Gastrocnemius medialis (tissue), 4 donors: ENCODE data around the gene LSP1. TPM values are rescaled to one million over a fixed set of nuclear protein-coding genes. Genes with fewer than 3 reads are reported as not detected.

ENCODE experiments used
- ATAC-seq, 2 donors: fragments of 150-250 bp; one replicate each; pipeline ENCODE4 v1.9.1; 2016
- DNase-seq, 2 donors: peaks; one replicate each; pipeline ENCODE4 v3.0.0-alpha.2; 2019
- H3K27ac ChIP-seq, 4 donors: fragments of 200-600 bp; sonication (generic); 1 replicate in 1 of 4; 2 replicates in 3 of 4; pipeline ENCODE4 v1.5.1; 2016 to 2018; ENCODE audit warnings: mild to moderate bottlenecking in 2 of 4, moderate library complexity in 1 of 4
- H3K27me3 ChIP-seq, 3 donors: fragments of 200-600 bp; sonication (generic) in 2 of 3; 1 replicate in 1 of 3; 2 replicates in 2 of 3; pipeline versions ENCODE4 v1.5.1 to v1.6.0; 2016 to 2019; ENCODE audit warnings: mild to moderate bottlenecking in 1 of 3, moderate library complexity in 1 of 3
- H3K36me3 ChIP-seq, 2 donors: fragments of 200-600 bp; sonication (generic) in 1 of 2; one replicate each; pipeline ENCODE4 v1.5.1; 2017 to 2018
- H3K4me1 ChIP-seq, 2 donors: fragments of 200-600 bp; sonication (generic) in 1 of 2; one replicate each; pipeline ENCODE4 v1.5.1; 2016 to 2017; ENCODE audit warnings: mild to moderate bottlenecking in 2 of 2
- H3K4me3 ChIP-seq, 4 donors: fragments of 200-600 bp; sonication (generic) in 3 of 4; 1 replicate in 1 of 4; 2 replicates in 3 of 4; pipeline ENCODE4 v1.5.1; 2016 to 2019; ENCODE audit warnings: mild to moderate bottlenecking in 2 of 4
- H3K9me3 ChIP-seq, 3 donors: fragments of 200-600 bp; sonication (generic) in 2 of 3; 1 replicate in 1 of 3; 2 replicates in 2 of 3; pipeline ENCODE4 v1.5.1; 2016 to 2019
- POLR2A ChIP-seq, 2 donors: fragments of 450-650 bp; IDR thresholded peaks; one replicate each; pipeline ENCODE4 v1.6.1; 2017; ENCODE audit warnings: antibody characterized with exemption in 2 of 2, mild to moderate bottlenecking in 2 of 2, moderate library complexity in 2 of 2
- in situ Hi-C, 4 donors: fragments of 200-750 bp; cut with MboI; loops; one replicate each; pipeline versions ENCODE4 v1.15.0 to v1.8.0; 2017; ENCODE audit warnings: low sequenced_read_pairs in 4 of 4
- intact Hi-C: fragments of 100-400 bp; cut with DNase I; formaldehyde crosslinking; loops from one replicate; pipeline ENCODE4 v1.15.1; 2023; ENCODE audit warnings: low total_unique reads
- total RNA-seq, 4 donors: library from RNA; depleted of rRNA; stranded (reverse); fragments of >200 nt; gene quantifications; one replicate each; pipeline versions ENCODE4 v1.1.0 to v1.2.3, GENCODE V29; 2016
- TF ChIP-seq, protein P1 (sequence below), 5 experiments: fragments of 450-650 bp in 3 of 5; fragments of 200-600 bp in 2 of 5; sonication (generic) in 2 of 5; IDR thresholded peaks in 4 of 5; conservative IDR thresholded peaks in 1 of 5; 1 replicate in 4 of 5; 2 replicates in 1 of 5; pipeline ENCODE4 v1.5.1; 2016 to 2019; ENCODE audit warnings: antibody characterized with exemption in 5 of 5, mild to moderate bottlenecking in 3 of 5, moderate library complexity in 3 of 5

LSP1 gene
- total RNA-seq, 4 donors from 2014 or later = 3.0 to 13.5 (median 5.5) TPM

DNA sequence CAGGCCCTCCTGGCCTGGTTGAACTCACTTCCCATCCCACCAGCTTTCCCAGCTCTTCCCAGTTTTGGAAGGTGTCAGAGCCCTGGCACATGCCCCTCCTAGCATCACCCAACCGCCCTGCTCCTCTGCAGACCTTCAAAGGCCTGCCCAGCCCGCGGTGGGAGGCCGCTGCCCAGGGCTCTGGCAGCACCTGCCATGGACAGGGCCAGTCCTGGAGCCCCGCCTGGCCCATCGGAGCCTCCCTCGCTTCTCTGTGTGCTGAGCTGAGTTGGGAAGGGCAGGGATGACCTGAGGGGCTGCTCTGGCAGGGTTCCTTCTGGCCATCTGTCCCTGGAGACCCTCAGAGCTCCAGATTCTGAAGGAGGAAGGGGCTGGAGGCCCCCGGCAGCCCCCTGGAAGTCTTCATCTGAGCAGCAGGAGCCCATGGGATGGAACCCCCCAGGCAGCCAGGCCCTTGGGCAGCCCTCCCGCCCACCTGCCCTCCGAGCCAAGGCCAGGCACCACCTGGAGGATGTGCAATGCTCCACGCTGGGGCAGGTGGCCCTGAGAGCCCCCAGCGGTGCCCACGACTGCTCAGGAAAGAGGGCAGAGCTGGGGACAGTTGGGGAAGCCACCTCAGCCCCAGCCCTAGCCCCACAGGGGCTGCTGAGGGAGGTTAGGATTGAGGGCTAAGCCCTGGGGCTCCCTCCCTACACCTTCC, 3.6 kb downstream of the LSP1 start:
- H3K4me3 ChIP-seq = no peak overlapping the region
- H3K27me3 ChIP-seq = no peaks in the 10 kb centered on the region
- H3K27ac ChIP-seq = peak overlapping the region in 1 of 4 donors; percentile 80
- in situ Hi-C loops (no loop called here), intact Hi-C loops (no loop called here)
- ATAC-seq (no peak), DNase-seq (no peak)
- H3K4me1 ChIP-seq = peaks cover 0 to 6% of the 10 kb centered on the region in 2 donors
- H3K9me3 ChIP-seq = no peaks in the 10 kb centered on the region
- H3K36me3 ChIP-seq = no peaks in the 10 kb centered on the region
- TF ChIP-seq, protein P1, sequence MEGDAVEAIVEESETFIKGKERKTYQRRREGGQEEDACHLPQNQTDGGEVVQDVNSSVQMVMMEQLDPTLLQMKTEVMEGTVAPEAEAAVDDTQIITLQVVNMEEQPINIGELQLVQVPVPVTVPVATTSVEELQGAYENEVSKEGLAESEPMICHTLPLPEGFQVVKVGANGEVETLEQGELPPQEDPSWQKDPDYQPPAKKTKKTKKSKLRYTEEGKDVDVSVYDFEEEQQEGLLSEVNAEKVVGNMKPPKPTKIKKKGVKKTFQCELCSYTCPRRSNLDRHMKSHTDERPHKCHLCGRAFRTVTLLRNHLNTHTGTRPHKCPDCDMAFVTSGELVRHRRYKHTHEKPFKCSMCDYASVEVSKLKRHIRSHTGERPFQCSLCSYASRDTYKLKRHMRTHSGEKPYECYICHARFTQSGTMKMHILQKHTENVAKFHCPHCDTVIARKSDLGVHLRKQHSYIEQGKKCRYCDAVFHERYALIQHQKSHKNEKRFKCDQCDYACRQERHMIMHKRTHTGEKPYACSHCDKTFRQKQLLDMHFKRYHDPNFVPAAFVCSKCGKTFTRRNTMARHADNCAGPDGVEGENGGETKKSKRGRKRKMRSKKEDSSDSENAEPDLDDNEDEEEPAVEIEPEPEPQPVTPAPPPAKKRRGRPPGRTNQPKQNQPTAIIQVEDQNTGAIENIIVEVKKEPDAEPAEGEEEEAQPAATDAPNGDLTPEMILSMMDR (IDR thresholded peaks at IDR 0.05 in 4 of 5, conservative IDR thresholded peaks at IDR 0.05 in 1 of 5) = no peak
- TF ChIP-seq POLR2A (IDR thresholded peaks at IDR 0.05) = no peak

GRCh38 chr11:1857064-1857463, 4.2 kb downstream of the LSP1 start:
- Histone ChIP-seq H3K4me1 (peaks cover 0 to 6% of the 10 kb centered on the region in 2 donors), H3K36me3 (no peaks in the 10 kb centered on the region), H3K27me3 (no peaks in the 10 kb centered on the region), H3K4me3 (no peak overlapping the region), H3K27ac (no peak overlapping the region), H3K9me3 (no peaks in the 10 kb centered on the region)
- in situ Hi-C loops = no loop called here
- ATAC-seq = no peak
- intact Hi-C loops = no loop called here
- DNase-seq = no peak
- TF ChIP-seq, protein P1 (IDR thresholded peaks at IDR 0.05 in 4 of 5, conservative IDR thresholded peaks at IDR 0.05 in 1 of 5) = no peak
- no peak for TF ChIP-seq POLR2A (IDR thresholded peaks at IDR 0.05)

- ATAC-seq (no peak), DNase-seq (no peak)
- H3K4me3 ChIP-seq = no peak overlapping the region
- no peak overlapping the region for H3K27ac ChIP-seq
- in situ Hi-C loops = no loop called here
- H3K36me3 ChIP-seq = no peaks in the 10 kb centered on the region
- H3K27me3 ChIP-seq = no peaks in the 10 kb centered on the region
- peaks cover 2 to 10% of the 10 kb centered on the region in 2 donors for H3K4me1 ChIP-seq
- H3K9me3 ChIP-seq = no peaks in the 10 kb centered on the region
- no peak for TF ChIP-seq POLR2A (IDR thresholded peaks at IDR 0.05)
- TF ChIP-seq, protein P1 (IDR thresholded peaks at IDR 0.05 in 4 of 5, conservative IDR thresholded peaks at IDR 0.05 in 1 of 5) = no peak
- intact Hi-C loops = no loop called here
These were observed 5.3 kb downstream of the LSP1 start for GRCh38 chr11:1858154-1858553.

- Histone ChIP-seq H3K9me3 (no peaks in the 10 kb centered on the region), H3K27ac (no peak overlapping the region), H3K4me1 (peaks cover 7 to 14% of the 10 kb centered on the region in 2 donors), H3K36me3 (no peaks in the 10 kb centered on the region), H3K27me3 (no peaks in the 10 kb centered on the region), H3K4me3 (no peak overlapping the region)
- intact Hi-C loops (no loop called here), in situ Hi-C loops (no loop called here)
- TF ChIP-seq, protein P1 (IDR thresholded peaks at IDR 0.05 in 4 of 5, conservative IDR thresholded peaks at IDR 0.05 in 1 of 5) = no peak
- no peak for TF ChIP-seq POLR2A (IDR thresholded peaks at IDR 0.05)
- DNase-seq (no peak), ATAC-seq (no peak)
These were observed 5.7 kb downstream of the LSP1 start for GRCh38 chr11:1858576-1858975.

- ATAC-seq = no peak
- H3K4me1 ChIP-seq = peaks cover 11 to 18% of the 10 kb centered on the region in 2 donors
These were observed 6.1 kb downstream of the LSP1 start for GRCh38 chr11:1859004-1859403.

More at GRCh38 chr11:1859004-1859403, 6.1 kb downstream of the LSP1 start:
- Histone ChIP-seq H3K27ac (no peak overlapping the region), H3K4me3 (no peak overlapping the region), H3K36me3 (no peaks in the 10 kb centered on the region), H3K27me3 (no peaks in the 10 kb centered on the region), H3K9me3 (no peaks in the 10 kb centered on the region)
- DNase-seq = no peak
- in situ Hi-C loops = no loop called here
- intact Hi-C loops = no loop called here
- TF ChIP-seq POLR2A (IDR thresholded peaks at IDR 0.05) = no peak
- TF ChIP-seq, protein P1 (IDR thresholded peaks at IDR 0.05 in 4 of 5, conservative IDR thresholded peaks at IDR 0.05 in 1 of 5) = no peak
